ENCODE results near the gene DMBT1.

The DMBT1 gene

DNA sequence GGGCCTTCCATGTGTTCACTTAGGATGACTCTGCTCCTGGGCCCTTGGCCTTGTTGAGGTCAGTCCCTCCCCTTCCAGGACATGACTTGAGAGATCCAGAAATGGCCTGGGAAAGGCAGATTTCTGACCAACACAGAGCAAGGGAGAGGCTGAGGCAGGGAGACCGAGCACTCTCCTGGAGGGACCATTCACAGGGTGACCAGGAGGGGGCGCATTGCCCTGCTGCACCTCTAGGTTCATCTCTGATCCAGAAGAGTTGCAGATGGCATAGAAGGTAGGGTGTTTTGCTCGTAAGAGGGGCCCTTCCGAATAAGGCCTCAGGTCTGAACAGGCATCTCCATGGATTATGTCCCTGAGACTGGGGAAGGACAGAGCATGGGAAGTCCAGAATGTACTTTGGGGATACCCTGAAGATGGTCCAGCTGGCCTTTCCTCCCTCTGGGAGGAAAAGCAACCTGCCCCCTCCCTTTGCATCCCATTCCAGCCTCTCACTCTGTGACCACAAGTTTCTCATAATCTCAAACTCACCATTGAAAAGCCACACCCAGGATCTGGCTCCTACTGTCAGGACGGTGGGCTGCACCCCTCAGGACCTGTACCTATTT, 6.6 kb downstream of the DMBT1 start:
- no peak for TF ChIP-seq MYC (IDR thresholded peaks at IDR 0.05; ENCODE audit: low read depth, low read length)
- TF ChIP-seq, protein P1, sequence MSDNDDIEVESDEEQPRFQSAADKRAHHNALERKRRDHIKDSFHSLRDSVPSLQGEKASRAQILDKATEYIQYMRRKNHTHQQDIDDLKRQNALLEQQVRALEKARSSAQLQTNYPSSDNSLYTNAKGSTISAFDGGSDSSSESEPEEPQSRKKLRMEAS (IDR thresholded peaks at IDR 0.05; ENCODE audit: low read depth, low read length) = no peak
- TF ChIP-seq POLR2A (IDR thresholded peaks at IDR 0.05; ENCODE audit: extremely low read depth, insufficient read length) = no peak
- TF ChIP-seq, protein P2, sequence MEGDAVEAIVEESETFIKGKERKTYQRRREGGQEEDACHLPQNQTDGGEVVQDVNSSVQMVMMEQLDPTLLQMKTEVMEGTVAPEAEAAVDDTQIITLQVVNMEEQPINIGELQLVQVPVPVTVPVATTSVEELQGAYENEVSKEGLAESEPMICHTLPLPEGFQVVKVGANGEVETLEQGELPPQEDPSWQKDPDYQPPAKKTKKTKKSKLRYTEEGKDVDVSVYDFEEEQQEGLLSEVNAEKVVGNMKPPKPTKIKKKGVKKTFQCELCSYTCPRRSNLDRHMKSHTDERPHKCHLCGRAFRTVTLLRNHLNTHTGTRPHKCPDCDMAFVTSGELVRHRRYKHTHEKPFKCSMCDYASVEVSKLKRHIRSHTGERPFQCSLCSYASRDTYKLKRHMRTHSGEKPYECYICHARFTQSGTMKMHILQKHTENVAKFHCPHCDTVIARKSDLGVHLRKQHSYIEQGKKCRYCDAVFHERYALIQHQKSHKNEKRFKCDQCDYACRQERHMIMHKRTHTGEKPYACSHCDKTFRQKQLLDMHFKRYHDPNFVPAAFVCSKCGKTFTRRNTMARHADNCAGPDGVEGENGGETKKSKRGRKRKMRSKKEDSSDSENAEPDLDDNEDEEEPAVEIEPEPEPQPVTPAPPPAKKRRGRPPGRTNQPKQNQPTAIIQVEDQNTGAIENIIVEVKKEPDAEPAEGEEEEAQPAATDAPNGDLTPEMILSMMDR (IDR thresholded peaks at IDR 0.05; ENCODE audit: low read depth, low read length) = peak; percentile 92
- DNase-seq (ENCODE audit: low read depth) = peak; percentile 51
- H3K4me3 ChIP-seq (ENCODE audit: low read depth, low read length) = no peak overlapping the region

DNA sequence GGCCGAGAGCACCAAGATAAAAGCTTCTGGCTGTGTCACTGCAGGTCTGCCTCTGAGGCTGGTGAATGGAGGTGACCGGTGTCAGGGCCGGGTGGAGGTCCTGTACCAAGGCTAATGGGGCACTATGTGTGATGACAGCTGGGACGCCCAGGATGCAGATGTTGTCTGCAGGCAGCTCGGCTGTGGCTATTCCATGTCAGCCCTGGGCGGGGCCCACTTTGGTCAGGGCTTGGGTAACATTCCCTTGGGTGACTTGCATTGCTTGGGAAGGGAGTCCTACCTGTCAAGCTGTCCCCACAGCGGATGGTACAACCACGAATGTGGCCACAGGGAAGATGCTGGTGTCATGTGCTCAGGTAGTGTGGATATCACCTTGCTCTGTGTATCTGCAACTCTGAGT, 8.0 kb downstream of the DMBT1 start:
- DNase-seq (ENCODE audit: low read depth) = no peak
- no peak overlapping the region for H3K4me3 ChIP-seq (ENCODE audit: low read depth, low read length)
- TF ChIP-seq, protein P2 (IDR thresholded peaks at IDR 0.05; ENCODE audit: low read depth, low read length) = no peak
- TF ChIP-seq, protein P1 (IDR thresholded peaks at IDR 0.05; ENCODE audit: low read depth, low read length) = no peak
- TF ChIP-seq POLR2A (IDR thresholded peaks at IDR 0.05; ENCODE audit: extremely low read depth, insufficient read length) (no peak), MYC (IDR thresholded peaks at IDR 0.05; ENCODE audit: low read depth, low read length) (no peak)

DNA sequence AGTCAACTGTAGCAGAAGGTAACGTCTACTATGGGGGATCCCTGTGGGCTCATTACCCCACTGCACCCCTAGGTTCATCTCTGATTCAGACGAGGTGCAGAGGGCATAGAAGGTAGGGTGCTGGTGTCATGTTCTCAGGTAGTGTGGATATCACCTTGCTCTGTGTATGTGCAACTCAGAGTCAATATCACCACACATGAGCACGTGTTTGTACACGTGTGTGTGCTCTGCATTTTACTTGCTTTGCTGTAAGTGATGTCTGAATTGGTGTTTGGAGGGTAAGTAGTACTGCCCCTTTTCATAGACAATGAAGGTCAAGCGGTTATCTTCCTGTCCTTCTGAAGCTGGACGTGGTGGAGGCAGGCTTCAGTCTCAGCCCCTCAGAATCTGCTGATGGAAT, 10.4 kb downstream of the DMBT1 start:
- TF ChIP-seq, protein P1 (IDR thresholded peaks at IDR 0.05; ENCODE audit: low read depth, low read length) = 0 out of 2 replicates have a peak, but pooled peaks have one; percentile 13
- TF ChIP-seq POLR2A (IDR thresholded peaks at IDR 0.05; ENCODE audit: extremely low read depth, insufficient read length) = no peak
- no peak for TF ChIP-seq MYC (IDR thresholded peaks at IDR 0.05; ENCODE audit: low read depth, low read length)
- H3K4me3 ChIP-seq (ENCODE audit: low read depth, low read length) = no peak overlapping the region

DNA sequence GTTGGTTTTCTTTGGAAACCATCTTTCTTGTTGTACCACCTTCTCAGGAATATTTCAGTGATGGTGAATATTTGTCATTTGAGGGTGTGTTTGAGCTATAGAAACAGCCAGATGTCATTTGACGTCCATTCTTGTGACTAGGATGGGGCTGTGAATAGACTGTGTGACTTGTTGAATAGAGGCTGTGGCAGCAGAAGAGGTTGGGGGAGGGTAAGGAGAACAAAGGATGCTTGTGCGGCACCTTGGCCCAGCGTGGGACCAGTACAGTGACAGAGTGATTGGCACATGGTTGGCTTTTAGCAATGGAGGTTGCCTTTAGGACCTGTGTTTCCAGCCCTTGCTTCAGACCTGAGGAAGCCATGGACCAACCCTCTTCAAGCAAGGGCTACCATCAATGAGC, 11.3 kb downstream of the DMBT1 start:
- DNase-seq (ENCODE audit: low read depth) = no peak
- H3K4me3 ChIP-seq (ENCODE audit: low read depth, low read length) = no peak overlapping the region
- TF ChIP-seq MYC (IDR thresholded peaks at IDR 0.05; ENCODE audit: low read depth, low read length) (no peak), POLR2A (IDR thresholded peaks at IDR 0.05; ENCODE audit: extremely low read depth, insufficient read length) (no peak)
- TF ChIP-seq, protein P1 (IDR thresholded peaks at IDR 0.05; ENCODE audit: low read depth, low read length) = no peak
- TF ChIP-seq, protein P2 (IDR thresholded peaks at IDR 0.05; ENCODE audit: low read depth, low read length) = no peak

More for the DNA sequence above, 10.4 kb downstream of the DMBT1 start:
- DNase-seq (ENCODE audit: low read depth) = no peak

DNA sequence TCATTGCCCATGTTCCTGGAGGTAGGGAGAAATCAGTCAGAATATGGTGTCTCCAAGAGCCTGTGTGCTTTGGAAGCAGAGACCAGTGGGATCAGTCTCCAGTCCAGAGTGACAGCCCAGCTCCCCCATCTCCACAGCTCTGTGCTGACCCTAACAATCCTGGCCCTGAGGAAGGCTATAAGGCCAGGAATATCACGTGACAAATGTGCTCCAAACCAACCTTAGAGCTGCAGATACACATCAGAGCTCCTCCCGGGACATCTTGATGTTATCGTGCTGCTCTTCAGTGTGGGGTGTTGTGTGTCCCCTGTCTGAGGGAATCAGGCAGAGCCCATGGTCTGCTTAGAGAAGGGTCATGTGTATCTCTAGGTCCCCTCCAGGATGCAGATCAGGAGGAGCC, 15.2 kb downstream of the DMBT1 start:
- TF ChIP-seq POLR2A (IDR thresholded peaks at IDR 0.05; ENCODE audit: extremely low read depth, insufficient read length) (no peak), MYC (IDR thresholded peaks at IDR 0.05; ENCODE audit: low read depth, low read length) (no peak)
- TF ChIP-seq, protein P1 (IDR thresholded peaks at IDR 0.05; ENCODE audit: low read depth, low read length) = no peak
- H3K4me3 ChIP-seq (ENCODE audit: low read depth, low read length) = no peak overlapping the region
- DNase-seq (ENCODE audit: low read depth) = no peak

DNA sequence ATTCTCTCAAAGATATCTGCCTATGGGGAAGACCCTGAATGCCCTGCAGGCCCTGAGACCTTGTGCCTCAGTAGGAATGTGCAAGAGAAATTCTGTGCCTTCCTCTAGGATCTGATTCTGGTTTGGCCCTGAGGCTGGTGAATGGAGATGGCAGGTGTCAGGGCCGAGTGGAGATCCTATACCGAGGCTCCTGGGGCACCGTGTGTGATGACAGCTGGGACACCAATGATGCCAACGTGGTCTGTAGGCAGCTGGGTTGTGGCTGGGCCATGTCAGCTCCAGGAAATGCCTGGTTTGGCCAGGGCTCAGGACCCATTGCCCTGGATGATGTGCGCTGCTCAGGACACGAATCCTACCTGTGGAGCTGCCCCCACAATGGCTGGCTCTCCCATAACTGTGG, 15.7 kb downstream of the DMBT1 start:
- DNase-seq (ENCODE audit: low read depth) = no peak
- no peak overlapping the region for H3K4me3 ChIP-seq (ENCODE audit: low read depth, low read length)
- TF ChIP-seq, protein P1 (IDR thresholded peaks at IDR 0.05; ENCODE audit: low read depth, low read length) = no peak
- TF ChIP-seq MYC (IDR thresholded peaks at IDR 0.05; ENCODE audit: low read depth, low read length) (no peak), POLR2A (IDR thresholded peaks at IDR 0.05; ENCODE audit: extremely low read depth, insufficient read length) (no peak)
- TF ChIP-seq, protein P2 (IDR thresholded peaks at IDR 0.05; ENCODE audit: low read depth, low read length) = no peak

All from NB4 (cell line).